ENCODE data around the gene BRD9.
"Not testable (repeated sequence)": the region's sequence is repeated elsewhere in the genome, so short reads cannot be mapped to it uniquely, and the experiment has no call there.

Gene BRD9

DNA sequence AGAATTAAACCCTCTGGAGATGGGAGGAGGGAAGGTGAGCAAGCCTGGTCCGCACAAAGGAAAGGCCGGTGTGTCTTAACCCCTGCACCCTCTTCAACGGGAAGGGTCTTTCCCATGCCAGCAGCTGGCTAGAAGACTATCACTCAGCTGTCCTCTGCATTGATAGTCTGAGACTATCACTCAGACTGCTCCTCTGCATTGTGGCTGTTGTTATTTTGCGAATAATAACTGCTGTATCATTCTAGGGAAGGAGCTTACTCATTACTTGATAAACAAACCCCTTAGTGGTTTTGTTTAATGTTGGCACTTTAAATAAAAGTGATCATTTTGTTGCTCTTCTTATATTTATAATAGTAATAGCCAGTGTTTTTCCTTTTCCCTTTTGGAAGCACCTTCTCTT, 8.2 kb upstream of the BRD9 start:
- DNase-seq = no peak

GRCh38 chr5:893711-894110, 1.1 kb upstream of the BRD9 start:
- no peak for DNase-seq

- DNase-seq = no peak
Observed at GRCh38 chr5:893137-893506, 521 bp upstream of the BRD9 start.

DNA sequence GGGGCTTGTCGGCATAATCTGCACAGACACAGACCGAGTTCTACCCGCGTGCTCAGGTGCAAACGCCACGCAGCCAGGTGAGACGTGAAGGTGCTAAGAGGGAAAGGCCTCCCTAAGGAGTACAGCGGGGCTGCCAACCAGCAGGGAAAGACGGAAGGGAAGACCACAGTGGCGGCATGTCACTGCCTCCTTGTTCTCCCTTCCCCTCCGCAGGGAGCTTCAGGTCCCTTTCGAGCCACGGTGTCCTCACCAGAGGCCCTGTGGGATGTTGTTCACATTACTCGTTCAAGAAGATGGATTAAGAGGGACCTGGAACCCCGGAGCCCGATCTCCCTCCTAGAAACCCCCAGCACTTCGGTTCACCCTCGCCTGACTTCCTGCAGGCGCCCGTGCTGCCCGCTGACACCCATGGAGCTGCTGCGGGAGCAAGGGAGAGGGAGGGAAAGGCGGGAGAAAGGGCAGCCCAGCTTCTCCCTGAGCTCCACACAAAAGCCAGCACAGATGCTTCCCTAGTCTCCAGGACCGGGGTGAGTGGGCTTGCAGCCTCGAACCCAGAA, 686 bp downstream of the BRD9 start:
- peak in 1 of 2 experiments; percentile 33 for DNase-seq

DNA sequence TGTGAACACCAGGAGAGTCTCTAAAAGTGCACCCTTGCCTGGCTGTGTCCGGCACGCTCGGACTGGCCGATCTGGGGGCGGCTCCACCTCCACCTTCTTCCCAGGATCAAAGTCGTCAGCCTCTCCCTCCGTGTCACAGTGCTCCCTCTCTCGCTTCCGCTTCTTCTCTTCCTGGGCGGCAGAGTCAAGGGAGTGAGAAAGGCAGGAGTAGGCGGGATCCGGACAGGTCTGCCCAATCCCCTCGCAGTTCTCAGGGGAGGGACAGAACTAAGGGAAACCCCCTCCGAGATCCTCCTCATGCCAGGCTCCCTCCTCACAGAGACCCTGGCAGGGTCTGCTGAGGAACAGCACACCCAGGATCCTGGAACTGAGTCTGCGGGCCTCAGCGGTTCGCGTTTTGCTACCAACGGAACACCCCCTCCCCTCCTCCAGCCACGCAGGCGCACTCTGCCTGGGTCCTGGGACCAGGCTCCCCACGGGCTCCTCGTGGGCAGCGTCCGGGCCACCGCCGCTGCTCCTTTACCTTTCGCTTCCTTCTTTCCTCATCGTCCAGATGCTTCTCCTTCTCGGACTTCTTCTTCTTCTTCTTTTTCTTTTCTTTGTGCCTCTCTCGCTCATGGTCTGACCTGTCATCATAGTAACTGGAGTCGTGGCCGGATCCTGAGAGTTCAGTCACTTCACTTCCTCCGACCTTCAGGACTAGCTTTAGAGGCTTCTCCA, 1.3 kb downstream of the BRD9 start:
- DNase-seq = peak; percentile 46 to 73

DNA sequence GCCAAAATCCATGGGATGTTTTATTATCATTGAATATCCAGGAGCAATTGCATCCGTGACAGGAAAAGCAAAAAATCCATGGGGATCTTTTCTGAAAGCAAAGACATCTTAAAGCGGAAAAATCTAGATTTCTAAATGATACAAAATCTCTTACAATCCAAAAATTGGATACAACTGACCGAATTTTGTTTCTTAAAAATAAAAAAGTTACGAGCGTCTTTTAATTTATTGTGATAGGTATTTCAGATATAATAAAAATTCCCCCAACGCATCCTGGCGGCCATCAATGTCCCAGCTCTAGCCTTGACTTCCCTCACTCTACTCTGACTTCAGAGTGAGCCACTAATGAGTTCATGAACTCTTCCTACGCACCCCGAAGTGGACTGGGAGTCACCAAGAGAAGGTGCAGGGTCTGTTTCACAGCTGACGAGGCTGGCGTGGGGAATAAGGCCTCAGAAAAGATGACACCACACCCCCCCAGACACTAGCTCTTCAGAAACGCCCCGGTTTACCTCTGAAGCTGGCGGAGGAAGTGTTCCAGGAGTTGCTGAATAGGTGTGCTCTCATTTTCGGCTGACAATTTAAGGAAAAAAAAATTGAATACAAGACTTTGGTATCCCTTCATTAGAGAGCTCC, 3.4 kb downstream of the BRD9 start:
- no peak for DNase-seq

- DNase-seq = no peak
Observed at GRCh38 chr5:888638-889035, 4.0 kb downstream of the BRD9 start.

- no peak for DNase-seq
Observed at GRCh38 chr5:887947-888637, 4.5 kb downstream of the BRD9 start.

DNA sequence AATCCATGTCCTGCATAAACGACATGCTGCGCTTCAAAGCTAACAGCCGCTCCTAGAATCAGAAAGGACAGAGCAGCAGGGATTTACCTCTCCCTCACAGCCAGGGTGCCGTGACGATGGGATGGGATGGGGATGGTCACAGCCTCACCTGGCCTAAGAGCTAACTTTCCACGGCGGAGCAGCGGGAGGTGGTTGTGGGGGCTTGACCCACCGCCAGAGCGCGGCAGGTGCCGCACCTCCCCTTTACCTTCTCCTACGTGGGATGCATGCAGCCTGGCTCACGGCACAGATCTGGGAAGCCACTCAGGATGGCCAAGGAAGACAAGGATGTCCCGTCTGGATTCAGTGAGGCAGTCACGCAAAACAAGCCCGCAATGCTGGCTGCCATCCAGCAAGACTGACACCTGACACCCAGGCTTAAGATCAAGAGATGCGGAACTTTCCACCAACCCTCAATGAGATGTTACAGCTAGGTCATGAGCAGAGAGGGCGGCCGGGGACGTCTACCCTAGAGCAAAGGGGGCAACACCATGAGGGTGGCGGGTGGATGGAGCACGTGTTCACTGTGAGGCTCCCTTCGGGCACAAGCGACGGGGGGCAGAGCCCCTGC, 5.8 kb downstream of the BRD9 start:
- DNase-seq = no peak

- no peak for DNase-seq
Observed at GRCh38 chr5:886036-886435, 6.6 kb downstream of the BRD9 start.

DNA sequence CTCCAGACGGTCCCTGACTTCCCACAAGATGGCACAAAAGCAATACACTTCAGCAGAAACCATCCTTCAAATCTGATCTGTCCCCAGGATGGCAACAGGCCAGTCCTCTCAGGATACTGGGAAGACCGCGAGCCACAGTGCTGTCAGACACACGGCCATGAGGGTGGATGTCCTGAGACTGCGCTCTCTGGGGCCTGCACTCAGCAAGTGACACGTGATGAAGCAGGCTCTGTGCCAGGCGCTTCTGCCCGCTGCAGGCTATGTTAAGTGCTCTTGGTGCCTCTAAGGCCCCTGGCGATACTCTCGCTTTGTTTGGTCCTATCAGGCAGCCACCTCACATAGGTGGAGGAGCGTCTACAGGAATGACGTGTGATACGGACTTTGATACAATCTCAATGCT, 7.1 kb downstream of the BRD9 start:
- DNase-seq = no peak

- DNase-seq = no peak
Observed at GRCh38 chr5:885127-885442, 7.5 kb downstream of the BRD9 start.

- DNase-seq = no peak
Observed at GRCh38 chr5:884345-885126, 8.1 kb downstream of the BRD9 start.

DNA sequence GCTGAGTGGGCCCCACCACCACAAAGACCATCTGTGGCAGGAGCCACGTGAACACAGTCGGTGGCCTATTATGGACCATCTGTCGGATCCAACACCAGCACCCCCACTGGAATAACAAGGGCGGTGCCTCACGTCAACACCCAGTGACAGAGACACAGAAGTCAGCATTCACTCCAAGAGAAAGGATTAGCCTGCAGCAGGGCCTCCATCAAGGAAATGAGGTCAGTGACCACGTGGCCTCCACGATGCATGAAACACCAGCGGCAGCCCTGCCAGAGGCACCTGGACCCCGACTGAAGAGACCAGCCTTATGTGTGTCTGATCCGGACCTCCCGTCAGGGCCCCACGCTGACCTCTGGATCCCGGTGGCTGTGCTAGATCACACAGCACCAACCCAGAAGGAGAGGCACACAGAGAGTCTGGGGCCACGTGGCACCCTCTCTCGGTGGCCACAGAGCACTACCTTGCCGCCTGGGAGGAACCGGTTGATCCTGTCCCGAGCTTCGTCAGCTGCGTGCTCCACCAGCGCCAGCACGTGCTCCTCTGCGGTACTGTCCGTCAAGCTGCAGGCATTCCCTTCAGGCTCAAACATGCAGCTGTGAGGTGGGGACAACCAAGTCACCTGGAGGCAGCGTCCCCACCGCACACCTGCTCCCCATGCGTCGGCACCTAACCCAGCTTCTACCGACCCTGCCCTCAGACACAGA, 9.0 kb downstream of the BRD9 start:
- DNase-seq = no peak

- DNase-seq = no peak
Observed at GRCh38 chr5:882253-883183, 10.1 kb downstream of the BRD9 start.

GRCh38 chr5:881551-881935, 11.1 kb downstream of the BRD9 start:
- no peak for DNase-seq

- no peak for DNase-seq
Observed at GRCh38 chr5:880816-881550, 11.6 kb downstream of the BRD9 start.

DNA sequence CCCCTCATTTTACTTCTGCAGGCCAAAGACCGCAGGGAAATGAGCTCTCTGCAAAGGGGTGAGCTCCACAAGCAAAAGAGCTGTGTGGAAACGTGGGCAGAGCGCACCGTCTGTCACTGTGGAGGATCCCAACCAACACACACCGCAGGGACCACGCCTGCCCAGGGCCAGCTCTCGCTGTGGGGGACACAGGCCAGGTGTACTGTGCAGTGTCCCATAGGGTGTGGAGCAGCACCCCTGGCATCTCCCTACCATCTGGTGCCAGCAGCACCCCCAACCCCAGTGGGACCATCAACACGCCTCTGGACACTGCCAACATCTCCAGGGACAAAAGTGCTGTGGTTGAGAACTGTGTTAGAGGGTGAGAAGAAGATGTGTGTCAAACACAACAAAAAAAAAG, 13.9 kb downstream of the BRD9 start:
- not testable (repeated sequence) for DNase-seq

DNA sequence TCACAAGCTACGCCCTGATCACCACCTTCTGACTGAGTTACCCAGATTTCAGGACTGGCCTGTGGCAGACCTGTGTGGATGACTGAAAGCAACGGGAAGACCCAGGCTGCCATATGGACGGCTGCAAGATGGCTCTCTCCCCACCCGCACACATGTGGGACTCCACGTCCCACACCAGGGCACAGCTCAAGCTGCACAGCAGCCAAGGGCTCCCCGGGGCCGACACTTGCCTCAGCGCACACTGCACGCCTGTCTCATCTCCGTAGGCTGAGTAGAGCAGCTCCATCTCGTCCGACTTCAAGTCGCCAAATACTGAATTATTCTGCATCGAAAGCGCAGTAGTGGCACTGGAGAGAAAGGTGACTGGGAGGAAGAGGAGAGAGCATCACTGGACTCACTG, 14.5 kb downstream of the BRD9 start:
- DNase-seq = no peak

All from Kasumi-1 (cell line).